ENCODE results near the gene SH3GL1. TPM values are rescaled to one million over a fixed set of nuclear protein-coding genes. Genes with fewer than 3 reads are reported as not detected.
A peak's percentile ranks its signal among the peaks of the same experiment; 100 is the strongest.

SH3GL1 gene
- total RNA-seq, 1 donor from 2014 or later: 65.6 TPM

- no peaks in the 10 kb centered on the region for H3K9me3 ChIP-seq
- peaks cover 0 to 14% of the 10 kb centered on the region in 2 donors for H3K36me3 ChIP-seq
- H3K4me1 ChIP-seq: peaks cover 99% of the 10 kb centered on the region
- H3K4me3 ChIP-seq: peak overlapping the region; percentile 7 to 17
- TF ChIP-seq POLR2A (IDR thresholded peaks at IDR 0.05) (no peak), POLR2AphosphoS5 (IDR thresholded peaks at IDR 0.05; ENCODE audit: insufficient read depth in 1 of 2, low read depth in 1 of 2) (peak; percentile 75 to 79), CTCF (IDR thresholded peaks at IDR 0.05) (no peak)
- no peaks in the 10 kb centered on the region for H3K27me3 ChIP-seq
- peak overlapping the region; percentile 77 for H3K27ac ChIP-seq
- no peak for DNase-seq (ENCODE audit: extremely low spot score in 2 of 2)
- intact Hi-C loops (cut with DNase I): loop anchor here (10.0 kb wide), 1 partner anchor 117 kb away; the partner anchor contains the start of gene SHD
Measured at GRCh38 chr19:4391701-4392483, 8.5 kb downstream of the SH3GL1 start.

GRCh38 chr19:4391306-4391693, 9.0 kb downstream of the SH3GL1 start:
- TF ChIP-seq POLR2A (IDR thresholded peaks at IDR 0.05): no peak
- peaks cover 0 to 14% of the 10 kb centered on the region in 2 donors for H3K36me3 ChIP-seq
- H3K9me3 ChIP-seq: no peaks in the 10 kb centered on the region
- intact Hi-C loops (cut with DNase I): loop anchor here (10.0 kb wide), 1 partner anchor 116 kb away; the partner anchor contains the start of gene SHD
- DNase-seq (ENCODE audit: extremely low spot score in 2 of 2): no peak
- peak overlapping the region; percentile 7 to 17 for H3K4me3 ChIP-seq
- no peaks in the 10 kb centered on the region for H3K27me3 ChIP-seq
- H3K27ac ChIP-seq: peak overlapping the region; percentile 77
- H3K4me1 ChIP-seq: peaks cover 99% of the 10 kb centered on the region

- DNase-seq (ENCODE audit: extremely low spot score in 2 of 2): no peak
- Histone ChIP-seq H3K27ac (peak overlapping the region; percentile 77), H3K9me3 (no peaks in the 10 kb centered on the region), H3K4me3 (peak overlapping the region; percentile 7 to 17), H3K4me1 (peaks cover 97% of the 10 kb centered on the region), H3K36me3 (peaks cover 0 to 11% of the 10 kb centered on the region in 2 donors), H3K27me3 (no peaks in the 10 kb centered on the region)
- TF ChIP-seq POLR2A (IDR thresholded peaks at IDR 0.05): no peak
- TF ChIP-seq CTCF (IDR thresholded peaks at IDR 0.05): no peak
- TF ChIP-seq POLR2AphosphoS5 (IDR thresholded peaks at IDR 0.05; ENCODE audit: insufficient read depth in 1 of 2, low read depth in 1 of 2): no peak
- intact Hi-C loops (cut with DNase I): loop anchor here (10.0 kb wide), 1 partner anchor 116 kb away; the partner anchor contains the start of gene SHD
Measured at GRCh38 chr19:4390567-4391305, 9.6 kb downstream of the SH3GL1 start.

- no peak for DNase-seq (ENCODE audit: extremely low spot score in 2 of 2)
- peaks cover 0 to 4% of the 10 kb centered on the region in 2 donors for H3K36me3 ChIP-seq
- peak overlapping the region; percentile 77 for H3K27ac ChIP-seq
- H3K27me3 ChIP-seq: no peaks in the 10 kb centered on the region
- H3K4me3 ChIP-seq: peak overlapping the region; percentile 7 to 20
- intact Hi-C loops (cut with DNase I): loop anchor here (10.0 kb wide), 1 partner anchor 115 kb away; the partner anchor contains the start of gene SHD
- TF ChIP-seq CTCF (IDR thresholded peaks at IDR 0.05): no peak
- TF ChIP-seq POLR2A (IDR thresholded peaks at IDR 0.05): no peak
- peak in 1 of 2 donors; percentile 44 for TF ChIP-seq POLR2AphosphoS5 (IDR thresholded peaks at IDR 0.05; ENCODE audit: insufficient read depth in 1 of 2, low read depth in 1 of 2)
- H3K4me1 ChIP-seq: peaks cover 91% of the 10 kb centered on the region
- H3K9me3 ChIP-seq: no peaks in the 10 kb centered on the region
Measured at GRCh38 chr19:4390017-4390566, 10.3 kb downstream of the SH3GL1 start.

GRCh38 chr19:4389511-4390016, 10.8 kb downstream of the SH3GL1 start:
- no peak for DNase-seq (ENCODE audit: extremely low spot score in 2 of 2)
- peak overlapping the region; percentile 77 for H3K27ac ChIP-seq
- H3K27me3 ChIP-seq: no peaks in the 10 kb centered on the region
- H3K4me3 ChIP-seq: peak overlapping the region in 1 of 2 donors; percentile 20
- TF ChIP-seq POLR2A (IDR thresholded peaks at IDR 0.05) (no peak), CTCF (IDR thresholded peaks at IDR 0.05) (no peak), POLR2AphosphoS5 (IDR thresholded peaks at IDR 0.05; ENCODE audit: insufficient read depth in 1 of 2, low read depth in 1 of 2) (no peak)
- intact Hi-C loops (cut with DNase I): loop anchor here (10.0 kb wide), 1 partner anchor 115 kb away; the partner anchor contains the start of gene SHD
- no peaks in the 10 kb centered on the region for H3K36me3 ChIP-seq
- H3K9me3 ChIP-seq: no peaks in the 10 kb centered on the region
- H3K4me1 ChIP-seq: peaks cover 85% of the 10 kb centered on the region
